Dermis microvascular lymphatic vessel endothelial cell (primary cell): Measurements from ENCODE around the gene IL24. TPM values are rescaled to one million over a fixed set of nuclear protein-coding genes. Genes with fewer than 3 reads are reported as not detected.

ENCODE experiments used
- DNase-seq, 2 donors: peaks; one replicate each; pipeline versions ENCODE4 v3.0.0 to v3.0.0-alpha.2; 2010; ENCODE audit warnings: low read depth in 2 of 2
- total RNA-seq: library from RNA; depleted of rRNA; stranded (reverse); fragments of >200 nt; gene quantifications from 2 replicates; pipeline ENCODE4 v1.2.1, GENCODE V29; 2014

Gene IL24
- total RNA-seq, 1 donor from 2014 or later = not detected

- no peak for DNase-seq
Measured at GRCh38 chr1:206924592-206925105, 27.4 kb downstream of the IL24 start.

- DNase-seq = no peak
Measured at GRCh38 chr1:206925106-206925736, 28.0 kb downstream of the IL24 start.

GRCh38 chr1:206926286-206926685, 29.0 kb downstream of the IL24 start:
- DNase-seq = no peak

DNA sequence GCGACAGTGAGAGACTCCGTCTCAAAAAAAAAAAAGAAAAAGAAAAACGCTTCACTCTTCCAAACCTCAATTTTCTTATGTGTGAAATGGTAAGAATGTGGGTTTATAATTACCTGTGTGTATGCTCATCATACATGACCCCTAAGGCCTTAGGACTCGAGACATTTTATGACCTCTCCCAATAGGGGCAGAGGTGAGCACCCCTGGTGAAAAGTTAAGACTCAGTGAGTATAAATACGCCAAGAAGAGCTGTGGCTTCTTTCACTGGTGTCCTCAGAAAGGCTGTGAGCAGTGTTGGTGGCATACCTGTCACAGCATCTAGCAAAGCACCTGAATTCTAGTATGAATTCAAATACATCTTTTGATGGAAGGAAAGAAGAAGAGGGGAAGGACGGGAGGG, 32.3 kb downstream of the IL24 start:
- no peak for DNase-seq

GRCh38 chr1:206930210-206930798, 33.1 kb downstream of the IL24 start:
- DNase-seq = no peak

DNA sequence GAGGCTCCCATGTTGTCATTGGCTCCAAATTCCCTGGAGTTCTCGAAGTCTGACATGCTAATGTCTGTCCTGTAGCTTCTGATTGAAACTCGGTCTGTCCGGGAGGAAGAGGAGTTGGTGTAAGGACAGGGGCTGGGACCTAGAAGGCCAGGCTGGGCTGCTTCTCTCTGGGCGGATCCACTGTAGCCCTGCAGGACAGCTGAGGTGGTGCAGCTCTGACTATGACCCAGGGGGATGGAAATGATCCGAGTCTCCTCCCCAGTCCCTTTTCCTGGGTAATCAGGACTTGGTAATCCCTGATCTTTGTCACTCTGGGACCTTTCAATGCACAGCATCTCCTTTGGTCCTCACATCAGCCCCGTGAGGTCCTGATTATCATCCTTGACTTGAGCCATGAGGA, 34.5 kb downstream of the IL24 start:
- DNase-seq = no peak

DNA sequence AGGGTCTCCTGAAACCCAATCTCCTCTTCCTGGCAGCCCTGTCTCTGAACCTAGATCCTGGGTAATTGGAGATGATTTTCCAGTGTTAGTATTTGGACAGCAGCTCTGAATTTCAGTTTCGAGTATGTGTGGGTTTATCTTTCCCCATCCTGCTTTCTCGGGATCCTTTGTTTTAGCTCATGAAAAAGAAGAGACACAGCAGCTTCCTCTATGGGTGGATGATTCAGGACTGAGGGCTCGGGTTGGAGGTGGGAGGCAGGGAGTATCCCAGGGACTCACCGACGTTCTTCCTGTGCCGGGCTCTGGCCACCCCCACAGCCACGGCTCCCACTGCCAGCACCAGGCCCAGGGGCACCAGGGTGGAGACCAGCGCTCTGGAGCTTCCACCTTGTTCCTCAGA, 34.9 kb downstream of the IL24 start:
- DNase-seq = no peak

DNA sequence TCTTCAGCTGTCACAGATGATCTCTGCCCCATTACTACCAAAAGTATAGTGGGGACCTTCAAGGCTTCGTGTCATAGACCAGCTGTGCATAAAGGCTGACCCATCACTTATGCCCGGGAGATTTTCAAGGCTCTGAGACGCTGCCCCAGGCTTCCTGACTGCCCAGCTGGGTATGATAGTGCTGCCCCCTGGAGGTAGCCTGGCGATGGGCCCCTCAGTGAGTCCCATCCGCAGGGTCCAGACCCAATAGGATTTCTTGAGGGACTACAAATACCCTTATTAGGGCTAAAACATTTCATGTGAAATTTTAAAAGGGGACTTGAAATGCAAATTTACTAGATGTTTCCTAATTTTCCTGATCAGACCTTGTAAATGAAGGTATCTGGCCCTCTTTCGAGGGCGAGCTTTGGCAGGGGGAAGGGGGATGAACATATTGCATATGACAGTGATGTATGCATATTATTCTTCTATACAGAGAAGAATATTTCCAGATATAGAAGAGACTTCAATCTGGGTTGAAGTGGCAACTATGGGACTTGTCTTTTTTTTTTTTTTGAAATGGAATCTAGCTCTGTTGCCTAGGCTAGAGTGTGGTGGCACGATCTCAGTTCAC, 36.2 kb downstream of the IL24 start:
- peak in 1 of 2 donors; percentile 29 for DNase-seq

GRCh38 chr1:206935491-206936067, 38.3 kb downstream of the IL24 start:
- DNase-seq = peak; percentile 11 to 41

- no peak for DNase-seq
Measured at GRCh38 chr1:206937425-206937824, 40.2 kb downstream of the IL24 start.

DNA sequence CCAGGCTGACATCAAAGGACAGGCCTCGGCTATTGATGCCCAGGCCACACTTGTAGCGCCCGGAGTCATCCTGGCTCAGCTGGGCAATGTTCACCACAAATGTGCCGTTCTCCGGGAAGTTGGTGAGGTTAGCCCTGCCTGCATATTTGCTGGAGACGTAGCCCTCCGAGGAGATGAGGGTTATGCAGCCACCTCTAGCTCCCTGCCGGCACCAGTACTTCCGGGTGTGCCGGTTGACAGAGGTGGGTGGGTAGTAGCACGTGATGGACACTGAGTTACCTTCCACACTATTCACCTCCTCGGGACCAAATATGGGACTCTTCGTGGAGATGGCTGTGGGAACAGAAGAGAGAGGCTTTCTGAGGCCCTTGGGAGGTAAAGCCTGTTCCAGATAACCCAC, 41.9 kb downstream of the IL24 start:
- DNase-seq = no peak

GRCh38 chr1:206939841-206940587, 42.8 kb downstream of the IL24 start:
- DNase-seq = no peak

DNA sequence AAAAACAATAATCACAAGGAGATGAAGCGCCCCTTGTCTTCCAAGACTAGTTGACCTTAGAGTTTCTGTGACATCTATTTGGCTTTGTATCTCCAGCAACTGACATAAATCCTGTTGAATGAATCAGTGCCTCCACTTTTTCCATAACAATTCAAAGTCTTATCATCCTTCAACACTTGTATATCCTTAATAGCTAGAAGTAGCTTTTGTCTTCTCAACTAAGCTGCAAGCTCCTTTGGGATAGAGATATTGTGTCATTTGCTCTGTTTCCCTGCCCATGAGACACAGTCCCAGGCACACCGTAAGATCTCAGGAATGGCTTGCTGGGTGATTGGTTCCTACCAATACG, 43.3 kb downstream of the IL24 start:
- DNase-seq = no peak

GRCh38 chr1:206941766-206942418, 44.6 kb downstream of the IL24 start:
- no peak for DNase-seq

GRCh38 chr1:206944703-206945102, 47.5 kb downstream of the IL24 start:
- no peak for DNase-seq

DNA sequence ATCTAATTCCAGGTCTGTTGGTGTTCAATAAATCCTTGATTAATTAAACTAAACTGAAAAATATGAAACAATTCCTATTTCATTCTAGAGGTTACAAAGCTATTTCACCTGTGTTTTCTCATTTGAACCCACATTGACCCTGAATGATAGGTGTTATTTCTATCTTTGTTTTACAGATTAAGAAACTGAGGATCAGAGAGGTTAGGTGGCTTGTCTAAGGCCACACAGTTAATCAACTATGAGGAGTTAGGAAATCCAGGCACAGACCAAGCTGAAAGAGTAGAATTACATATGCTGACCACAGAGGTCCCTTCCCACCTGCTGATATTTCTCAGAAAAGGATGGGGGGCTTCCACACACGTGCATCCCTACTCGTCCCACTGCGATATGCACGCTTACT, 48.5 kb downstream of the IL24 start:
- DNase-seq = no peak

GRCh38 chr1:206946261-206946660, 49.0 kb downstream of the IL24 start, which contains the start of gene PIGR:
PIGR (minus strand) TSS chr1:206946466; CDS start chr1:206940531, 5,935 bp downstream.
- no peak for DNase-seq

GRCh38 chr1:206947255-206947654, 50.0 kb downstream of the IL24 start:
- DNase-seq = no peak

DNA sequence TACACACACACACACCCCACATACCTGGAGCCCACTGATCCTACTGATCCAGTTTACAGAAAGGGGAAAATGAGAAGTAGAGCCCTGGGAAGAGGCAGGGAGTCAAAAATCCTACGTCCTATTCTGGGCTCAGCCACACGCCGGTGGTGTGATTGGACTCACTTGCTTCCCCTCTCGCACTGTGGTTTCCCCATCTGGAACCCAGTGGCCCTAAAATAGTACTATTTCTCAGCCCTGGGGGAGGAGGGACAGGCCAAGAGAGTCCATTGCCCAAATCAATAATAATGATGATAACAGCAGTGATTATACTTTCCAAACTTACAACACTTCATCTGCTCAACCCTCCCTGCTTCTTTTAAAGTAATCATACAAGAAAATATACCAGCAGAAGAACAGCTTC, 52.0 kb downstream of the IL24 start:
- no peak for DNase-seq

- no peak for DNase-seq
Measured at GRCh38 chr1:206949641-206950040, 52.4 kb downstream of the IL24 start.

DNA sequence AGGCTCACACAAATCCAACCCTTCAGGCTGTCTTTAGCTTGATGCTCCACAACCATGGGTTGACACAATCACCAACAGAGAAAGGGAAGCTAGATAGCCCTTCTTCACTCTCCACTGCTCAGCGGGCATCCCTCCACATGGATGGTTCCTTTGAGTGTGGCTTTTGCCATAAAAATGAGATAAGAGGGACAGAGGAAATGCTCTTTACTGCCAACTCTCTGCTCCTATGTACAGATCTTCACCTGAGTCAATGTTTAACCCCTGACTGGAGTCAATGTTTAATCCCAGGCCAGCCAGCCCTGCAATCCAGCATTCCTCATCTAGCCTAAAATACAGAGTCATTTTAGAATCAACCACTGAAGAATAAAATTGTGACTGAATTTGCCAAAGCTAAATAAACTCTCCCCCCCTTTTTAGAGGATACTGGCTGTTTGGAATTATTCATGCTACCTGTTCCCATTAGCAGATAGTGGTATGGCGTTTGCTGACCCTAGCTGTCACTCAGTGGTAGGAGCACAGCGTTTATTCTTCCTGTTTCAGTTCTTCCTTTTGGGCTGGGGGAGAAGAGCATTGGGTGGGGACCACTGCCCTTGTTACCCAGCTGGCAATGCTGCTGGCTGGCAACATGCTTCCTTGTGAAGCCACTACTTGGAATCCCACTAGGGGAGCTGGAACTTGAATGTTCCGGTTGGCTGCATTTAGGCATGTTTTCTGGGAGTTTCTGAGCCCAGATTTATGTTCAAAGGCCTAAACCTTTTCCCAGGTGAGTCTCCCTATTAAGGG, 54.3 kb downstream of the IL24 start:
- DNase-seq = no peak
